GM12891 (cell line): ENCODE data around the gene SSH2.

Experiments
- PAX5 ChIP-seq: IDR thresholded peaks from 2 replicates; pipeline ENCODE4 v1.6.1; 2011; ENCODE audit warnings: low read length, moderate library complexity, mild to moderate bottlenecking; ENCODE audit not compliant: insufficient read depth, severe bottlenecking
- POLR2A ChIP-seq: IDR thresholded peaks from 2 replicates; pipeline ENCODE4 v1.6.1; 2011; ENCODE audit warnings: low read depth, low read length, control low read depth
- POLR2AphosphoS5 ChIP-seq: IDR thresholded peaks from 2 replicates; pipeline ENCODE4 v1.6.1; 2011; ENCODE audit warnings: low read depth, low read length, control low read depth

GRCh38 chr17:29652976-29653375, 277.1 kb downstream of the SSH2 start:
- TF ChIP-seq POLR2AphosphoS5, result no peak
- no peak for TF ChIP-seq POLR2A
- TF ChIP-seq PAX5, result no peak
